Stimulated activated CD8-positive, alpha-beta memory T cell treated with anti-CD3 and anti-CD28 coated beads, Interleukin-2, amount 100 ng/mL, for 1 hour (primary cell): ENCODE results near the gene USP25.

Experiments
- DNase-seq, 2 donors: peaks; one replicate each; pipeline ENCODE4 v3.0.0-alpha.2; 2020; ENCODE audit warnings: low read depth in 2 of 2

Gene USP25

DNA sequence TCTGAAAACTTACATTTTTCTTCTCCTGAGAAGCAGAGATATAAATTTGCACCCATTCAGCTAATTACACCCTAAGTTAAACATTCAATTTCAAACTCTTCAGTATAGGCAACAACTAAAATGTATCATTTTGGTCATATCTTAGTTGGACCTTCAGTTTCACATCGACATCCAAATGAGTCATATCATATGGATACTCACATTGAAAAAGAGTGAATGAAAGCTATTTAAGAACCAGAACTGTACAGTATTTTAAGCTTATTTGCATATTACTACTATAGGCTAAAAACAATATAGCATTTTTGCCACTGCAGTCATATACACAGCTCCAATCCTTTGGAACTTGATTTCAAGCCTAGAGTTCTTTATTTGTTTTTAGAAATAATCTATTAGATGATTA lies 33.6 kb downstream of the USP25 start:
- DNase-seq = no peak

DNA sequence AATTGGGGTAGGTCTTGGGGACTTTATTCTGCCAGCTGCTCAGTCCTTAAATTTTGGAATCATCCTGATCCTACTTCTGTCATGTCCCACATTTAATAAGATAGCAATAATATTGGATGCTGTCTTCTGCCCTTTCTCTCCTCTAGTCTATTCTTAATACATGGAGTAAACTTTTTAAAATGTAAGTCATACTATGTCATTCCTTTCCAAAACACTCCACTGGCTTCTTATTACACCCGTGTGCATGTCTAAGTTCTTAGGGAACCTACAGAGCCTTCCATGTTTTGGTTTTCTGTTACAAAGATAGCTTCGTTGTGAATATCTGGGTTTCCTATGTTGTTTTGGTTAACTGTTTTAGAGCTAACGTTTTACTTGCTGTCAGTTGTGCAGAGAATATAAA lies 35.1 kb downstream of the USP25 start:
- DNase-seq = no peak

DNA sequence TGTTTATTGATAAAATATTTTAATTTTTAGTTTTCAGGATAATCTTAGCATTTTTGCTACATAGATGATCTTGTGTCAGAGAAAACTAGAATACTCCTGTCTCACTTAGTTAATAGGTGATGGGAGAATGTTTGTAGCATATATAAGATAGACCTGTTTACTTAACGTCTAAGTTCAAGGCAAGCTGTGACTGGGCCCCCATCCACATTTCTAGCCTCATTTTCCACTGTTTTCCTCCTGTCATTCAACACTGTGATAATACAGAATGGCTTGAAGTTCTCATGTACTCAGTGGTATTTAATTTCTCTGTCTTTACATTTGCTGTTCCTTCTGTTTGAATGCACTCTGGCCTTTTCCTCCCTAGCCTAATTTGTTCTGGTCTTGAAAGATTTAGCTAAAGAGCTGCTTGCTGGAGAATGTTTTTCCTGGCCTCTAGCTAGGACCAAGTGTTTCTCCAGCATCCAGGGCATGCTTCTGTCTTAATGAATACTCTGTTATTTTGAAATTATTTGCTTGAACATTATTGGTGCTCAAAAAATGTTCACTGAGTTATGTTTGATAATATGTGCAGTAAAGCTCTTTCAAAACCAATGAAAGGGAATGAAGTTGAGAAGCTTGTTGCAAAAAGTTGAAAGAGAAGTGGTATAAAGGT lies 37.3 kb downstream of the USP25 start:
- no peak for DNase-seq

- DNase-seq = no peak
Observed at GRCh38 chr21:15768045-15768601, 38.3 kb downstream of the USP25 start.

GRCh38 chr21:15768853-15769252 lies 39.1 kb downstream of the USP25 start:
- DNase-seq = no peak

DNA sequence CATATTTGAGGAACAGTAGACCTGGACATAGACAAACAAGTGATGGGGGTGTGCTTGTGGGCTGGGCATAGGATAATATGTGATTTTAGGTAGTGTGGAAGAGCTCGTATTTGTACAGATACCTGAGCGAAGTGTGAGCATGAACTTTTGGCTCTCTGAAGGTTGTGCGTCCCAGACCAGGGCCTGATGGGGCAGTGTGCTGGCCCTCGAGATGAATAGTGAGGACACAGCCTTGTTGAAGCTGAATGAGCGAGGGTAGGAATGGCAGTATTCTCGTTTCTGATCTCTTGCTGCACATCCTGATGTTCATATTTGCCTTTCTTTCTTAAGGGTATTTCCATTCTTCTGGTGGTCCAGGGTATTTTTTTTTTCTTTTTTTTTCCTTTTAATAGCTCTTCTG lies 41.5 kb downstream of the USP25 start:
- no peak for DNase-seq

DNA sequence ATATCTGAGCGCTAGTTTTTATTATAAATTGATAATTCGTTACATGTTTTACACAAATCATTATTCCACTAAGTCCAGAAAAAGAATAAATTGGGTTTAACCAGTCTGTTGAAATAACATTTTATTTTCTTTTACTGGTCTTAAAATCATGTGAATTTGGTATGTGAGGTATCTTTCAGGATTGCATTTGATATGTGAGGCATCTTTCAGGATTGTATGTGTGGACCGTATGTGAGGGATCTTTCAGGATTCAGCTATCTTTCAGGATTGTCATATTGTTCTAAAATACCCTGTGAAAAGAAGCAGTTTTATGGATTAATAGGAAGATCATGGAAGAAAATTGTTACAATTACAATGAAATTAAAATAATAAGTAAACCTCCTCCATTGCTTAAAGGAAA lies 42.9 kb downstream of the USP25 start:
- DNase-seq = no peak

DNA sequence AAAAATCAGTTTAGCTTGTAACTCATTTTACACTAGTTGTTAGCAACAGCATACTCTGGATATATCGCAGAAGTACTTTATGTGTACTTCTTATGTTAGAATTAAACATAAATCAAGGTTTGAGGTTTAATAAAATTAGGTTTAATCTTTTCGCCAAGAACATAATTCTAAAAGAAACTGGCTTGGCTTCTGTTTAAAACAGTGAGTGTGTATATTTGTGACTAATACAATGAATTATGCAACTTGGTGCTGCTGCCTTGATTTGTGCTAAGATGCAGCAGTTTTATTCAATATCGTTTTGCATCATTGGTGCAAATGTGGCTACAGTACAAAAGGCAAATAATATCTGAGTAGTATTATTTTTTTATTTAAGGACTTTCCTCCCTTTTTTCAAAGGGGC lies 44.8 kb downstream of the USP25 start:
- DNase-seq = no peak

DNA sequence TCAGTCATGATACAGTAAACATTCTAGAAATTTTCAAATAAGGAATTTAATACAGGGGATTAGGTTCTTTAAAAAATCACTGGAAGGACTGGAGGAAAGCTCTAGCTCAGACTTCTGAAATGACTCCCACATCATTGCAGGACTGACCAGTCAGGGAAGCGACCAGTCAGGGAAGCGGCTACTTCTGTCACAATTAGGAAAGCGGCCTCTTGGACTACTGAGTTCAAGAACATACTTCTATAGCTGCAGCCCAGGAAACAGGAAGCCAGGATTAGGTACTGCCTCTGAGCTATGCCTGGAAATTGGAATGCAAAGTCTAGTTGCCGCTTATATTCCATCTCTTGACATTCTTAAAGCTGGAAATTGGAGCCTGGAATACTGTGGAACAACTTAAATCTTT lies 45.5 kb downstream of the USP25 start:
- no peak for DNase-seq

DNA sequence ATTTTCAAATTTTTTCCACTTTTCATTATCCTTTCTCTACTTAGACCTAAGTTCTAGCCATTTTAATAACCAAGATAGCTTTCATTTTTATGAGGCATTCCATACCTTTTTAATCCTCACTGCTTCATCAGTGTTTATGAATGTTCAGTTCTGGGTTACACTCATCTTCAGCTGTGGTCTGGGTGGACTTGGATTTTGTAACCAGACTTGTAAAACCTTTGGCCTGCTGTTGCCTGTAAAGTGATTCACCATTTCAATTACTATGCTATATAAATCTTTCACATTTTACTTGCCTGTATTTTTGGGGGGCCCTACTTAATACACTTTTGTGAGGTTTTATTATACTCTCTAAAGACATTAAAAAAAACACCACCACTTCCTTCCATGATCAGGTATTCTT lies 46.2 kb downstream of the USP25 start:
- DNase-seq = no peak

- DNase-seq = no peak
Observed at GRCh38 chr21:15776818-15777217, 47.0 kb downstream of the USP25 start.

DNA sequence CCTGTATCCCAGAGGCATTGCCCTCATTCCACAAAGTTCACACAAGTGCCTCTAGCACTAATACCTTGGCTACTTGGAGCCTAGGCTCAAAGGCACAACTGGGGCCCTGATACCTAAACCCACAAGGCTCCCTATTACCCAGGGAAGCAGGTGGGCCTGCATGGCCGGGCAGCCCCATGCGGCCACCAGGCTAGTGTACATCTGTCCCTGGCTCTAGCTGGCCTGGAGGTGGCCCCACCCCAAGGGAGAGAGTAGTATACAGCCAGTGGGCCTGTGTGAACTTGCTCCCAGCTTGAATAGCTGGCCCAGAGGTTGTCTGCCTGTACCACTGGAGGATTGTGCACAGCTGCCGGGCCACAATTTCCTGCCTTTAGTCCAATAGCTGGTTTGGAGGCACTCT lies 52.2 kb downstream of the USP25 start:
- DNase-seq = no peak

GRCh38 chr21:15788847-15789523 lies 59.2 kb downstream of the USP25 start:
- no peak for DNase-seq

DNA sequence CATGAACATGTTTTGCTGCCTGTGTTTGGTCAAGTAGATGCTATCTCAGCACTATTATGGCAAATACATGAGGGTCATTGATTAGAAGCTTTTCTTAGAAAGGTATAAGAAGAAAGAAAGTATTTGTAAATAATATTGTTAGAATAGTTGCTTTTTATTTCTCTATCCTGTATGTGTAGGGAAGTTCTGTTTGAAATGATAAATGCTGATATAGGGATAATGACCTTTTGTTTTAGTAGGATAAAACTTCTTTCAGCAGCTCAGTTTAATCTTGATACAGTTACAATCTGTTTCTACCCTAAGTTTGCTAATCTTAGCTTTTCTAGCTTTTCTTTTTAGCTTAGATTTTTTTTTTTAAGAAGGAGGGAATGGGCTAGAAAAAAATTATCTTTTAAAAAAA lies 63.3 kb downstream of the USP25 start:
- no peak for DNase-seq

DNA sequence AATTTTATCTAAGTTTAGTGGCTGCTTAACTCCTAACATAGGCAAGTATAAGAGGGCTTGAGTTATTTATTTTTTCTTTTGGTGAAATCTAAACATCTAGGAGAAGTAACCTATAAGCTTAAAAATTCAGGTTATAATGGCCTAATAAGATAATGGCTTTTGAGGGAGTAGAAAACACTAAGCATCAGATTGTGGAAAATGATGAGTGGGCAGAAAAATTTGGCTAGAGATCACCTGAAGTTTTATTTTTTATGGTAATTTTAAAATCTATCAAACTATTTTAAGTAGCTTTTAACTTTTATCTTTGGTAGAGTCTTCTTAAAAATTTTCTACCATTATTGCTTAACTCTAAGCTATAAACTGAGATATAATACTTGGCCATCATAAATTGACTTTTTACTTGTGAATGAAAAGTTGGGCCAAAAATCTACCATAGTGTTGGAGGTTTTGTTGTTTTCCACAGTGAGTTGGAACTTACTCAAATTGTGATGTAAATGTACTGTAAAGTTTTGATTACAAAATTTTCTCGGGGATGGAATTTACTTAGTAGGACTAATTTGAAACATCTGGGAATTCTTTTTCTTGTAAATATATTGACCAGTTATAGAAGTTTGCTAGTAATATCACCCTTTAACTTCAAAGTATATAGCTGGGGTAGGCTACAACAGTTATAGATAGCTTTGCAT lies 63.9 kb downstream of the USP25 start:
- DNase-seq = no peak

- DNase-seq = no peak
Observed at GRCh38 chr21:15794277-15794912, 64.6 kb downstream of the USP25 start.

DNA sequence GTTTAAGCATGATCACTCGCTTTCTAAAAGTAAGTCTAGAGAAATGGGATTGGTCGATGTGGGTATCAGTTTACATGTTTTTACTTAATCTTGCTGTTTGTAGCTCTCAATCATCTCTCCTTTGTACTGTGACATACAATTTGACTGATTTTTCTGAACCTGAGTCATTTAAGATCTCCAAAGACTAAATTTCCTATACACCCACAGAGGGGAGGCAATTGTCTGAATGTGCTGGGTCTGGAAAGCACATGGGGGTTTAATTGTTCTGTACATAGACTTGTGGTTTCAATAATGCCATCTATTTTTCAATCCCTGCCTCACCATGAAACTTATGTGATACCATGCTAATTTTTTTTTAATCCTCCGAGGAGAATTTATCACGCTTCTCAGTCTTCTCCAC lies 65.8 kb downstream of the USP25 start:
- DNase-seq = no peak

GRCh38 chr21:15797577-15798363 lies 68.0 kb downstream of the USP25 start:
- DNase-seq = no peak

DNA sequence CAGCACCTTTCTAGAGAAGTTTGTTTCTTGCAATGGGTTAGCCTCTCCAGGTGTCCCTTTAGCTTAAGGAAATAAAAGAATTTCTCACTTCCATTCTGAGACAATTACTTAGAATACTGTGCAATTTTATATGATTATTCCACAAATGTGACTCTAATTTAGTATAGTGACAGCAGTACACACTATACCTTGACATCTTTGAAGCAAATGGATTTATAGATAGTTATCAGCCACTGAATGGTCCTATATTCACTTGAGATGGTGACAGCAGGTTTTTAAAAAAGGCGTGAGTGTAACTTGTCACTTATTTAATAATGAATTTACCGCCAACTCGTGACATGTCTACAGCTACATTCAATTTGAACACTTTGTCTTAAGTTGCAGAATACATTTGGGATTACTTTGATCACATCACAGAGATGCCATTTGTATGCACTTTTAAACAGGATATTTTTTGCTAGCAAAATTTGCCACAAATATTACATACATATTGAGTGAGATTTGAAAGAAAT lies 71.6 kb downstream of the USP25 start:
- DNase-seq = no peak

DNA sequence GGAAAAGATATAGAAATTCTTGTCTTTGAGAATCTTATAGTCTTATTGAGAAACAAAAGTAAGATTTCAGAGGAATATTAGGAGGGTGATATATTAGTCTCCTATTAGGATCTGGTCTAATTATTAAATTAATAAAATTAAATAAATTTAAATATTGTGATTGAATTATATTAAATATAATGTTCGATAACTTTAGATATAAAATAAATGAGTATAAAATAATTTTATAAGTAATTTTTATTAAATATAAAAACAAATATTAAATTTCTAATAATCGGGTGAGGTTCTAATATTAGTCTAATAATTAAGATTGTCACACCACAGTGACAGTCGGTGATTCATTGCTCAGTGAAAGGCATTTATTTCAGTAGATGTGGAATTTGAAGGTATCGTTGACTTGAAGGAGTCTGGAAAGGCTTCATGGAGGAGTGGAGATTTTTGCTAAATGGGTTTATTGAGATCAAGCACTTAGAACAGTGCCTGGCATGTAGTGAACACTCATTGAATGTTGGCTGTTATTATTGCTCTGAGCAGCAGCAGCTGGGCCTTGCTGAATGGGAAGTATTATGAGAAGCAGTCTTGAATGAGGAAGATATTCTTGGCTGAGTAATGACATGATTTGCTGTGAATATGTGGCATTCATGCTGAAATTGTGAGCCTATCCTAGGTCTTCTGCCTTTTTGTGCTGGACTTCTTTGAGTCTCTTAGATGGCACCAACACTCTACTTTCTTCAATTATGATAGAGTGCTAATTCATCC lies 74.6 kb downstream of the USP25 start:
- DNase-seq = no peak

DNA sequence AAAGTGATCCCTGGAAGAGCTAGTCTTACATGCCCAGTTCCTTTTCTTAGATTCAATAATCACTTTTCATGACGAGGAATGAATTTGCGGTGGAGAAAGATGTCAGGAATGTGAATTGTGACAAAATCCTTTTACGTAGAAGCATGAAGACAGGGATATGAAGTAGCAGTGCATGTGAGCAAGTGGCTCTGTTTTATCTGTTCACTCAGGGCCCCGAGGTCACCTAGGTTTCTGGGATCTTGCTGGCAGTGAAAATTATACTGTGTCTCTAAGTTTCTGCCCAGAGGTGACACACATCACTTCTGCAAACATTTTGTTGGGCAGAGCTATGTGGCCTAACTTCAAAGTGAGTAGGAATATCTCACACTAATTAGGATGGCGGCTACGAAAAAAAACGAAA lies 79.3 kb downstream of the USP25 start:
- no peak for DNase-seq
